Activated CD8-positive, alpha-beta memory T cell treated with anti-CD3 and anti-CD28 coated beads, Interleukin-2, amount 50 U/mL, for 1 hour (primary cell): ENCODE results near the gene SRGAP3.
"Not testable (repeated sequence)": the region's sequence is repeated elsewhere in the genome, so short reads cannot be mapped to it uniquely, and the experiment has no call there.

Source experiments
- DNase-seq: peaks from one replicate; pipeline ENCODE4 v3.0.0-alpha.2; 2020; ENCODE audit errors: extremely low read depth

SRGAP3 gene

GRCh38 chr3:9087831-9088413 lies 161.5 kb downstream of the SRGAP3 start:
- no peak for DNase-seq

GRCh38 chr3:9085428-9085827 lies 164.0 kb downstream of the SRGAP3 start:
- DNase-seq: not testable (repeated sequence)

DNA sequence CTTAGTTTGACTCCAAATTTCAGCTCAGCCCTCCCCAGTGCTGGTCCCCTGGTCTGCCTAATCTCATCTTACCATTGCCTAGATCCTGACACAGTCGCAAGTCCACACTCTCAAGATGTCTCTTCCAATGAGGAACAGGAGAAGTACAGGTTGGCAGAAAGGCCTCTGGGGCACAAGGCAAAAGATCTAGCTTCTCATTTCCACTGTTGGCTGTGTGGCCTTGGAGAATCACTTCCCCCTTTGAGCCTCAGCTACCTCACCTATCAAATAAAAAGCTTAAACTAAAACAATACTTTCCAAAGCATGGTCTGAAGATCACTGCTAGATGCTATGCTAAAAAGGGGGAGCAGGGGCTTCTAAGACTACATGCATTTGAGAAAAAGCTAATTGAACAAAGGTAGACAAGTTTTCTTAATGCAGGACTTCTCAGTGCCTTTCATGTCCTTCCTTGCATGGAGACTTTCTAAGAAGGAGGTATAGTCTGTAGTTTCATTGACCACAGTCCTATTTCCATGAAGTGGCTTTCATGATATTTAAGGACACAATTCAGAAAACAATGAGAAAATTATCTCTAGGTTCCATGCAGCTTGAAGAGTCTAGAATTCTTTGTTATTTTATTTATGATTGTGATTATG lies 168.1 kb downstream of the SRGAP3 start:
- no peak for DNase-seq

GRCh38 chr3:9080163-9080562 lies 169.3 kb downstream of the SRGAP3 start:
- no peak for DNase-seq

DNA sequence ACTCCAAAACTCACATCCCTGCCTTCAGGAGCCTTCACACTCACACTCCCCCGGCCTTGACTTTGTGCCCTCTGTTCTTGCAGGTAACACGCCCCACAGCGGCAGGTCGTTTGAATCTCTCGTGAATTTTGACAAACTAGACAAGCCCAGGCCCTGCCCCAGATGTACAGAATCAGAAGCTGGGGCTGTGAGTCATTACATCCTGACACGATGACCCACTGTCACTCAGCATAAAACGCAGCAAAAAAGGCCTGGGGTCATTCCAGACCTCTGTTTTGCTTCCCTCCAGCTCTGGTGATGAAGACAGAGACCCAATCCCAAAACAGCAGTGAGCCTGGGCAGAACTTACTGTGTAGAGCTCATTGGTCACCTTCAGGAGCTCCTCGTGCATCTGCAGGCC lies 169.8 kb downstream of the SRGAP3 start:
- DNase-seq: no peak

GRCh38 chr3:9078561-9079240 lies 170.7 kb downstream of the SRGAP3 start:
- no peak for DNase-seq

DNA sequence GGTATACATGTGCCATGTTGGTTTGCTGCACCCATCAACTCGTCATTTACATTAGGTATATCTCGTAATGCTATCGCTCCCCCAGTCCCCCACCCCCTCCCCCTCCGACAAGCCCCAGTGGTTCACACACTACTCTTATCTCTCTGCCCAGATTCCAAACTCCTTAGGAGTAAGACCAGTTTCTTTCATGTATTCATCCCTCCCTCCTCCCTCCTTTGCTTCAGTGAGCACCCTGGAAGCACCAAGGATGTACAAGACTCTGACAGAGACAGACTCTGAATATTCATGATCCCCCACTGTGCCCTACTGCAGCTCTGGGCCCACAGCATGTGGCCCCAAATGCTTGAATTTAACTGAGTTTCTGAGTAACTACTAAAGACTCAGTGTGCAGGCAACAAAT lies 172.4 kb downstream of the SRGAP3 start:
- no peak for DNase-seq

DNA sequence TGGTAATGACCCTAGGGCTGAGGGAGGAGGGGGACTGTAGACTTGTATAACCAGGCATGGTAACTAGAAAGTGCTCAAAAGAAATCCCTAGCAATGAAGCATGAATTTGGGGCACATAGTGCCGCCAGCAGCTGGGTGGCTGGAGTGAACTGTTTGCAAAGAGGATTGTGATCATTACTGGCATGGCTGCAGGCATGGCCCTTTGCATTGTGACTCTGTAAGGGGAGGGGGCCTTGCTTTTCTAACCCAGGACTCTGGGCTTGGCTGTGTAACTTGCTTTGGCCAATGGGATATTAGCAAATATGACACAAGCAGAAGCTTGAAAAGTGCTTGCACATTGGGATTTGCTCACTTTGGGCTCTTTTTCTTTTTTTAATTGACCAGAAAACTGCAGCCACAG lies 173.7 kb downstream of the SRGAP3 start:
- DNase-seq: no peak

- DNase-seq: no peak
Observed at GRCh38 chr3:9074079-9074478, 175.4 kb downstream of the SRGAP3 start.

GRCh38 chr3:9072667-9073009 lies 176.8 kb downstream of the SRGAP3 start:
- DNase-seq: no peak

- DNase-seq: no peak
Observed at GRCh38 chr3:9071936-9072666, 177.3 kb downstream of the SRGAP3 start.

DNA sequence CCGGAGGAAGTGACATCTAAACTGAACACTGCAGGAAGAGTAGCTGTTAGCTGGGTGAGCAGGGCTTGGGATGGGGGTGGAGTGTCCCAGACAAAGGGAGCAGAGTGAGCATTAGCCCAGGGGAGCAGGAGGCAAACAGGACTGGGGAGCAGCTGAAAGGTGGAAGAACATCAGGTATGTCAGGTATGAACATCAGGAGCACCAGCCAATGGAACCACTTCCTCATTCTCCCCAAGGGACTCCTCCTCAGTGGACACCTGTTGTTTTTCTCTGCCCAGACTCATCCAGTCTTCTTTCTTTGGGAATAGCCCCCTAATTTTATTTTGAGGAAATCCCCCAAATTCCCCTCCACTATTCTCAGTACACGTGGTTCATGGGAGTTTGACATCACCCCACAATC lies 178.5 kb downstream of the SRGAP3 start:
- DNase-seq: no peak

GRCh38 chr3:9069971-9070370 lies 179.5 kb downstream of the SRGAP3 start:
- DNase-seq: no peak

GRCh38 chr3:9068051-9068450 lies 181.4 kb downstream of the SRGAP3 start:
- DNase-seq: no peak

- DNase-seq: no peak
Observed at GRCh38 chr3:9067352-9067975, 182.0 kb downstream of the SRGAP3 start.

GRCh38 chr3:9066775-9067174 lies 182.7 kb downstream of the SRGAP3 start:
- no peak for DNase-seq

DNA sequence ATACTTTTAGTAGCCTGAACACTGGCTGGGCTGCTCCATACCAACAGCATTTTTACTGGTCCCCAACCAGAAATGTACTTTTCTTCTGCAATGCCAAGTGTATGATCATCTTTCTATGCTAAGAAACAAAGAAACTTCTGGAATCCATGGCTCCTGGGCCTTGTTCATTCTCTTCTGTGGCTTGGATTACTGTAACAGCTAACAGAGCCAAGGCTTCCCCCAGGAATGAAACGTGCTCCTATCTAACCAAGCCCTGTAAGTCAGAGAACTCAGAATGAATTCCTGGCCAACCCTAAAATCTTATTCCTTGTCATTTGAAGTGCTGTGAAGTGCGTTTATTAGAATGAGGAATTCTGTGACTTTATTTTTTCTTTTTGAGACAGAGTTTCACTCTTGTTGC lies 183.3 kb downstream of the SRGAP3 start:
- DNase-seq: no peak

GRCh38 chr3:9064850-9065249 lies 184.6 kb downstream of the SRGAP3 start:
- DNase-seq: no peak

DNA sequence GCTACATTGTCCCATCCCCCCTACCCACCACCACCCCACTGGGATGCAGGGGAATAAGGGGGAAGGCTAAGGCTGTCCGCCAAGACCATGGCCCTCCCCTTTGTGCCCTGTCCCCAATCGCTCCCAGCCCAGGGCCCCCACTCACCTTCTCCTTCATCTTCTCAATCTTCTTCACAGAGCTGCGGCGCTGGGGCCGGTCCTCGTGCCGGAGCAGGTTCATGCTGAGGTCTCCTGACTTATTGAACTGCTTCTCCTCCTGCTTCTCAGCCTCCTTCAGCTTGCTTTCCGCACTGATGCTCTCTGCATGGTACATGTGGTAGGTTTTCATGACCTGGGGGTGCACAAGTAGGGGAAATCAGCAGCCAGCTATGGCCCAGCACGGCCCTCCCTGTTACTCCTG lies 185.2 kb downstream of the SRGAP3 start:
- DNase-seq: no peak

DNA sequence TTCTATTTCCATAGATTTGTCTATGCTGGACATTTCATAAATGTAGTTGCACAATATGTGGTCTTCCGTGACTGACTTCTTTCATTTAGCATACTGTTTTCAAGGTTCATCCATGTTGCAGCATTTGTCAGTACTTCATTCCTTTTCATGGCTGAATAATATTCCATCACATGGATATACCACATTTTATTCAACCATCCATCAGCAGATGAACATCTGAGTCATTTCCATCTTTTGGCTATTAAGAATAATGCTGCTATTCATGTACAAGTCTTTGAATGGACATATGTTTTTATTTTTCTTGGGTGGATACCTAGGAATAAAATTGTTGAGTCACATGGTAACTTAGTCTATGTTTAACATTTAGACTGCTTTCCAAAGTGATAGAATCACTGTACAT lies 186.9 kb downstream of the SRGAP3 start:
- no peak for DNase-seq

GRCh38 chr3:9061634-9062033 lies 187.8 kb downstream of the SRGAP3 start:
- DNase-seq: no peak
